ENCODE data around the gene RPL38.

The RPL38 gene

GRCh38 chr17:74249590-74250270 lies 46.3 kb downstream of the RPL38 start:
- DNase-seq (ENCODE audit: low spot score): no peak

GRCh38 chr17:74250324-74250995 lies 47.0 kb downstream of the RPL38 start:
- DNase-seq (ENCODE audit: low spot score): no peak

DNA sequence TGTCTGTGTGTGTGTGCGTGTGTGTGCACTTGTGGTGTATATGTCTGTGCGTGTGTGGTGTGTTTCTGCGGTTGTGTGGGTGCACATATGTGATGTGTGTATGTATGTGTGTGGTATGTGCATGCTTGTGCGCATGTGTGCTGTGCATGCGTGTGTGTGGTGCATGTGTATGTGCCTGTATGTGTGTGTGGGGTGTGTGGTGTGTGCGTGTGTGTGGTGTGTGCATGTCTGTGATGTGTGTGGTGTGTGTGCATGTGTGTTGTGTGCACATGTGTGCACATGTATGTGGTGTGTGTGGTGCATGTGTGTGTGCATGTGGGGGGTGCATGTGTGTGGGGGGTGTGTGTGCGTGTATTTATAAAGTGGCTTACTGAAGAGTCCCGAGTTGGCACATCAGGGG lies 47.6 kb downstream of the RPL38 start:
- DNase-seq (ENCODE audit: low spot score): no peak

- DNase-seq (ENCODE audit: low spot score): no peak
These were observed 48.1 kb downstream of the RPL38 start for GRCh38 chr17:74251569-74251968.

- DNase-seq (ENCODE audit: low spot score): no peak
These were observed 48.7 kb downstream of the RPL38 start for GRCh38 chr17:74252211-74252610.

- no peak for DNase-seq (ENCODE audit: low spot score)
These were observed 49.6 kb downstream of the RPL38 start for GRCh38 chr17:74253036-74253435.

DNA sequence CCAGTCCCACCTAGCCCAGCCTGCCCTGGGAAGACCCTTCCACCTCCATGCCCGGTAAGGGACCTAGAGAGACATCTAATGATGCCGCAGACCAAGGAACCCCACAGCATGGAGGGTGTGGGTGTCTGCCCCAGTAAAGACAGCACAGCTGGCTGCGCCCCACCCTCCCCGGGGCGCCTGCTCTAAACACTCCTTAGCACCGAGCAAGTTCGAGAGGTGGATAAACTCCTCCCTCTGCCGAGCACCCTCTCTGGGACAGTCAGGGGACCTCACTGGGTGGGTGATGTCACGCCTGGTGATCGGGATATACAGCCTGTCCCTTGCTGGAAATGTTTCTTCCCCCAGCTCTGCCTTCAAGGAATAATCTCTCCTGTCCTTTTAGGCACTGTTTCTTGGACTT lies 53.8 kb downstream of the RPL38 start:
- DNase-seq (ENCODE audit: low spot score): no peak

DNA sequence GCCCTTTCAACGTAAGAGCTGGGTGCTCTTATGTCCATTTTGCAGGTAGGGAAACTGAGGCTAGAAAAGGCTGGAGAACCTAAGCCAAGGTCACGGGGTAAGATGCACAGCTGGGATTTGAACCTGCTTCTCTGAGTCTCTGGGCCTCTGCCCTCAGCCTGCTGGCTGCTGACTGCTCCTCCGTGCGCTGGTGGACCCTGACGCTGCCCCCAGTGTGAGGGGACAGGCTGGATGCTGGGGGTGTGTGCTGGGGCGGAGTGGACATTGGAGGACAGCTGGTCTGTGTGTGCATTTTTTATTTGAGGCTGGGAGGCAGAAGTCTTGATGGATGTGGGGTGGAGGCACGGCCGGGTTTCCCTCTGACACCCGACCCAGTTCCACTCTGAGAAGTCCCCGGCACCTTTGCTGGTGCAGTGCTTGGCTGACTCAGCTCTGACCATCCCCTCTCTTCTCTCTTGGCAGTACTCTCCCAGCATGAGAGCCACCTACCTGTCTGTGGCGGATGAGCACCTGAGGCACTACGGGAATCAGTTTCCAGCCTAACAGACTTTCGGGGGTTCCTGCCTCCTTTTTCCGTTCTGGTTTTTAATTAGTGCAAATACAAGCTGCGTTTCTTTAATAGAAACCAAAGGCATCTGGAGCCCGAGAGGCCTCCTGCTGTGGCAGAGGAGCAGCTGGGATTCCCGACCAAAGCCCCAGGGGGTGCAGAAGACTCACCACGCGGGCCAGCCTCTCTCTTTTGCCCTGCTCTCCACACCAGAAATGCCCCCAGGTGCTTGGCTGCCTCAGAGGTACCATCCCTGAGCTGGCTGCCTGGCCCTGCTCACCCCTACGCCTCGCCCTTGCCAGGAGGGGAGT lies 56.4 kb downstream of the RPL38 start:
- DNase-seq (ENCODE audit: low spot score): no peak
